ENCODE data around the gene FXYD1.
A peak's percentile ranks its signal among the peaks of the same experiment; 100 is the strongest.
"Not testable (repeated sequence)": the region's sequence is repeated elsewhere in the genome, so short reads cannot be mapped to it uniquely, and the experiment has no call there.

Gene FXYD1

DNA sequence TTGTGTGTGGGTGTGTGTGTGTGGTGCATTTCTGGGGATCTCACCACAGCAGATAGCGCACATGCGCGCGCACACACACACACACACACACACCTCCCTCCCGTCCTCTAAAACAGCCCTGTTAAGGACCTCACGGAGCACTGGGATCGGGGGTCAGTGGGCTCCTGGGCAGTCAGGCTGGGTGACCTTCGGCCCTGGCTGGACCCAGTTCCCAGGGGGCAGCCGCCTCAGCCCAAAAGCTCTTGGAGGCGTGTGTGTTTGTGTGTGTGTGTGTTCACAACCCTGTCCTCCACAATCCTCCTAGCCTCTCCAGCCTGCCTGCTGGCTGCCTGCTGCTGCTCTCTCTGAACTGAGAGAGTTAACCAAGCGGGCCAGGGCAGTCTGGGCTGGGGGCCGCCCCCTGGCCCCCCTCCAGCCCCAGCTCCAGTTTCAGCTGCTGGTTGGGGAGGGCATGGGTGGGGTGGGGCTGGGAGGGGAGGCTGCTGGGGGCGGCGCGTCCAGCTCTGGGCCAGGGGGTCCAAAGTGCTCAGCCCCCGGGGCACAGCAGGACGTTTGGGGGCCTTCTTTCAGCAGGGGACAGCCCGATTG is at the start of gene FXYD1:
FXYD1 (plus strand) TSS at position 520 of the 588 bp plus-strand sequence. CDS start 1,256 bp downstream, outside the sequence.
- ATAC-seq = no peak

DNA sequence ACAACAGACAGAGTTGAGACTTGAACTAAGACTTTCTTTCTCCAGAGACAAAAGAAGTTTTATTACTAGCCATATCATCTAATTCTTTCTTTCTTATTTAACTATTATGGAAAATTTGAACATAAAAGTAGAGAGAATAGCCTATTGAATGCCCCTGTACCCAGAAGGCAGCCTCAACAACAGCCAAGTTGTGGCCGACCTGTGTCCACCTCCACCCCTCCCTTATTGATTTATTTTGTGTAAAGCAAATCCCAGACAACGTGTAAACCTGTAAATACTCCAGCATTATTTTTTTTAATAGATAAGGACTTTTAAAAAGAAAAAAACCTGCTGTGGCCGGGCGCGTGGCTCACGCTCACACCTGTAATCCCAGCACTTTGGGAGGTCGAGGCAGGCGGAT is 49.1 kb upstream of the FXYD1 start:
- ATAC-seq = no peak

DNA sequence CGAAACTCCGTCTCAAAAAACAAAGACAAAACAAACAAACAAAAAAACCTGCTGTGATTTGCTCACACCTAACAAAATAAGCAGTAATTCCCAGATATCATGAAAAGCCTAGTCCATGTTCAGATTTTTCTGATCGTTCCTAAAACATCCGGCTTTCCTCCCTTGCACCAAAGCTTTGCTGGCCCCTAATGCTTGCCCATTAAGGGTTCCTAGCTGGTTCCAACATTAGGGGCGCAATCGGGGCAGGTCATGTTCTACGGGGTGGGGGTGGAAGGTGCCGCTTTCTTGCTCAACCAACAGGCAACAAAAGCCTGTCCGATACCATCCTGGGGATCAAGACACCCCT is 48.5 kb upstream of the FXYD1 start:
- ATAC-seq = no peak

DNA sequence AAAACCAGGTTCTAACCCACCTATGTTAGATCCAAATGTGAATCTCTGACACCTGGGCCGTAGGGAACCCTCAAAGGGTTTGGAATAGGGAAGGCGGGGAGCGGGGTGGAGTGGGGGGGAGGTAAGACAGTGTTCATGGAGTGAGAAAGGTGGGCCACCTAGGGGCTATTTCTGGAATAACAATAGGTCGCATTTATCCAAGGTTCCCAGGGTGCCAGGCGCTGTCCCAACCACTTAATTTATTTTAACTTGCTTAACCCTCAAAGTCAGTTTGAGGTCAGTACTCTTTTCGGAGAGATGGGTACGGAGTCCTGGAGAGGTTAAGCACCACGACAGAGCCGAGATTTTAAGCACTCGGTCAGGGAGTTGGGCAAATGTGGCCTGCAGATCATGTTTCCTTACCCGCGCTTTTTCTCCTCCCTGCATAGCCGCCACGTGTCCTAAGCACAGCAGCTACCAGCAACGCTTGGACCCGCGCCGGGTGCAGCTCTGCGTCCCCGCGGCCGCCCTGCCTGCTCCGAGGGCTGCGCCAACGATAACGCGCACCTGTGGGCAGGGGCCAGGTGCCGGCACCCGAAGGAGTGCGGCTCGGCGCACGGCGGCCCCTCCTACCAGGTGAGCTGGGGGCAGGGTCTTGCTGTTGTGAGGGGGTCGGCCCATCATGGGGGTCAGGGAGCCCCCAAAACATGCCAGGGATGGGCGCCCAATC is 48.0 kb upstream of the FXYD1 start:
- ATAC-seq = peak in 1 of 2 donors; percentile 56

DNA sequence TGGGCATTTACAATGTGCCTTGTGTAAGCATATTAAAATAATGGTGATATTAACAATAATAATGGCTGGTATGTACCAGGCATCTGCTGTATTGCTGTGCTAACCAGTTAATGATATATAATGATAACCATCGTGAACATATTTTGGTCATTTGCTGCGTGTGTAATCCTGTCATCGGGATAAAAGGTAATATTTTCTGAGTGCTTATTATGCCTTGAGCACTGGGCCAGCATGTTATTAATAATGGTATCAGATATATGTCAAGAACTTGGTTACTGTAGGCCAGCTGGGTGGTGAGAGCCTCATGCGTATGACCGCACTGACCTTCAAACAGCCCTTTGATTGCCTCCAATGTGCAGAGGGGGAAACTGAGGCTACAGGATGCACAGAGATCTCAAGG is 45.2 kb upstream of the FXYD1 start:
- no peak for ATAC-seq

DNA sequence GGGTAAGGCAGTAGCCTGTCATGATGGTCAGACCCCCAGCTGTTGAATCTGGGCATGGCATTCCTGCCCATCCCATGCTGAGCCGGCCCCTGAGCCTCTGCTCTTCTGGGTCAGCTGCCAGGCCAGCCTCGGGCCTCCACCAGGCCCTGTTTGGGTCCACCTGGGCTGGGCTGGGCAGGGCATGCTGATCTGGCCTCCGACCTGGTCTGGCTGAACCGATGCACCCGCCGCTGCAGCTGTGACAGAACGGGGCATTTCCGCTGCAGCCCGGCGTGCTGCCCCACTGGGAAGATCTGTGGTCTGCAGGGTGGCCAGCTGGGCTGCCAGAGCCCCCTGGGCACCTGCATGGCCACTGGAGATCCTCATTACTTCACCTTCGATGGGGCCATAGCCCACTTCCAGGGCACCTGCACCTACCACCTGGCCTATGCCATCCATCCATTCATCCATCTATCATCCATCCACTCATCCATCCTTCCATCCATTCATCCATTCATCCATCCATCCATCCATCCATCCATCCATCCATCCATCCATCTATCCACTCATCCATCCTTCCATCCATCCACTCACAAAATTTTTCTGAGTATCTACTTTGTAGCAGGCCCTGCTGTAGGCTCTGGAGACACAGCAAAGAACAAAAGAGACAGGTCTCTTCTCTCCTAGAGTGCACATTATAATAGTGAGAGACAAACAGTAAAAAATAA is 44.5 kb upstream of the FXYD1 start:
- ATAC-seq = no peak

DNA sequence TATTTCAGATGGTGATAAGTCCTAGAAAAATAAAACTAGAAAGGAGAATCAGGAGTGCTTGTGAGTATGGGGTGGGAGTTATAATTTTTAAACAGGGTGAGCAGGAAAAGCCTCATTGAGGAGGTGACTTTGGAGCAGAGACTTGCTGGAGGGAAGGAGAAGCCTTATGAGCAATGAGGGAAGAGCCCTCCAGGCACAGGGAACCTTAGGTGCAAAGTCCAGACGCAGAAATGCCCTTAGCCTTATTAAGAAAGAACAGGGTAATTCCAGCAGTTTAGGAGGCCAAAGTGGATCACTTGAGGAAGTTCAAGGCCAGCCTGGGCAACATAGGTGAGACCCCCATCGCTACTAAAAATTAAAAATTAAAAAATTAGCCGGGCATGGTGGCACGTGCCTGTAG is 44.0 kb upstream of the FXYD1 start:
- no peak for ATAC-seq

DNA sequence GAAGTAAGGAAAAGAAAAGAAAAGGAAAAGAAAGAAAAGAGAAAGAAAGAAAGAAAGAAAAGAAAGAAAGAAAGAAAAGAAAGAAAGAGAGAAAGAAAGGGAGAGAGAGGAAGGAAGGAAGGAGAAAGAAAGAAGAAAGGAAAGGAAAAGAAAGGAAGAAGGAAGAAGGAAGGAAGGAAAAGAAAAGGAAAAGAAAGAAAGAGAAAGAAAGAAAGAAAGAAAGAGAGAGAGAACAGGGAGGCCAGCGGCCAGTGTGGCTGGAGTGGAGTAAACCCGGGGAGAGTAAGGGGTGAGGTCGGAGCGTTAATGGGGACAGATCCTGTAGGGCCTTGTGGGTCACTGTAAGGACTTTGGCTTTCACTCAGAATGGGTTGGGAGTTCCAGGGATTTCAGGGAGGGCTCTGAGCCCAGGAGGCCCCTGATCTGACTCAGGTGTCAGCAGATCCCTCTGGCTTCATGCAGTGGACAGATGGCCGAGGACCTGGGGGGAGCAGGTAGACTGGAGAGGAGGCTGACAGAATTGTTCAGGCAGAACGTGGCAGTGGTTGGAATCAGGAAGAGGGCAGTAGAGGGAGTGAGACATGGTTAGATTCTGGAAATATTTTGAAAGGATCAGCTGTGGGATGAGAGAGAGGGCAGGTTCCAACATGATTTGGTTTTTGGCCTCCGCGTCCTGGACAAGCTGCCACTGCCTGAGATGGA is 42.8 kb upstream of the FXYD1 start:
- no peak for ATAC-seq

DNA sequence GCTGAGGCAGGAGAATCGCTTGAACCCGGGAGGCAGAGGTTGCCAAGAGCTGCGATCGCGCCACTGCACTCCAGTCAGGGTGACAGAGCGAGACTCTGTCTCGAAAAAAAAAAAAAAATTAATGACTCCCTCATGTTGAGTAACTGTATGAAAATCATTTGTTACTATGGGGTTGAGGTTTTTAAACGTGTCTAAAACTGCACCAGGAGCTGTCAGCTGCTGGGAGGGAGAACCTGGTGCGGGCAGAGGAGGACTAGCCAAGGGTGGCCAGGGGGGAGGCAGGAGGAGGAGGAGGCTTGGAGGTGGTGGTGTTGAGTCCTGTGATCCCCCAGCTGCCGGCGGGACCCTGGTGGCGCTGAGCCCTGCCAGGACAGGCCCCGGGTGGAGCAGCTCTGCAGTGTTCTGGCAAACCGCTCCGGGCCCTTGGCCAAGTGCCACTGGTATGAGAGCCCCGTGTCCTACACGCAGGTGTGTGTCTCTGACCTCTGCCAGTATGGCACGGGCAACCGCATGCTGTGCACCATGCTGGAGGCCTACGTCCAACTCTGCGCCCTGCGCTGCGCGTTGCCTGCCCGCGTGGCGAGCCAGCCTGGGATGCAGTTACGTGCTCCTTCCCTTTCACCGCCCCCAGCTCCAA is 40.1 kb upstream of the FXYD1 start:
- no peak for ATAC-seq

DNA sequence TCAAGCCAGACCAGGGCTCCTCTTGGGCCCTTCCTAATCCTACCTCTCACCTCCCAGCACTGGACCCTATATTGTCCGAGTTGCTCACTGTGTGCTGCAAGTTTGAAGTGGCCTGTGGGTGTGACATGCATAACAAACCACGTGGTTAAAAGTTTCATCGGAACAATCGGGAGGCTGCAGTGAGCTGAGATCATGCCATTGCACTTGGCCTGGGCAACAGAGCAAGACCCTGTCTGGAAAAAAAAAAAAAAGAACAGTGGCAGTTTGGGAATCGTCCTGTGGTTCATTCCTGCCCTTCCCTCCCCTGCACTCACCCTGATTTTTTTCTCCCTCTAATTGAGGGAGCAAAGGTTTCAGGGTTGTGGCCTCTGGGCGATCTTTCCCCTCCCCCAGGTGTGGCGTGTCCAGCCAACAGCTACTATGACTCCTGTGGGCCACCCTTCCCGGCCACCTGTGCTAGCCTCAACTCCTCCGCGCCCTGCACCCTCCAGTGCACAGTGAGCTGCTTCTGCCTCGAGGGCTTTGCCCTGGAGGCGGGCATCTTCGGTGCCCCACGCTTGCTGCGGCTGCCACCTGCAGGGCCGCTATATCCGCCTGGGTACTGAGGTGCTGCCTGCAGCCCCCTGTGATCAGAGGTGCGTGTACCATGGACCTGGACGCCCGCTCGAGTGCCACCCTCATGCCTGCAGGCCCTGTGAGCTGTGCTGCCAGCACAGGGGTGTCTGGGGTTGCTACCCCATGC is 39.3 kb upstream of the FXYD1 start:
- no peak for ATAC-seq

DNA sequence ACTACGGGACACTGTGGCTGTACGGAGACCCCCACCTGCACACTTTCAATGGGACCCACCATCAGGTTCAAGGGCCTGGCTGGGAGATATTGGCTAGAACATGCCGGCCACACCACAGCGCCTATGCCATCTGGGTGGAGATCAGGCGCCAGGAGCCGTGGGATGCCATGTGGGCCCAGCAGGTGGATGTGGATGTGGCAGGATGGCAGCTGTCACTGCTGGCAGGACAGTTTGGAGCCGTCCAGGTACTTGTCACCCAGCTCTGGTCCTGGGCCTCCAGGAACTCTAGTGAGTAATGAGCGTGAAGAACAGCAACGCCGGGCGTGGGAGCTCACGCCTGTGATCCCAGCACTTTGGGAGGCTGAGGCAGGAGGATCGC is 38.7 kb upstream of the FXYD1 start:
- no peak for ATAC-seq

DNA sequence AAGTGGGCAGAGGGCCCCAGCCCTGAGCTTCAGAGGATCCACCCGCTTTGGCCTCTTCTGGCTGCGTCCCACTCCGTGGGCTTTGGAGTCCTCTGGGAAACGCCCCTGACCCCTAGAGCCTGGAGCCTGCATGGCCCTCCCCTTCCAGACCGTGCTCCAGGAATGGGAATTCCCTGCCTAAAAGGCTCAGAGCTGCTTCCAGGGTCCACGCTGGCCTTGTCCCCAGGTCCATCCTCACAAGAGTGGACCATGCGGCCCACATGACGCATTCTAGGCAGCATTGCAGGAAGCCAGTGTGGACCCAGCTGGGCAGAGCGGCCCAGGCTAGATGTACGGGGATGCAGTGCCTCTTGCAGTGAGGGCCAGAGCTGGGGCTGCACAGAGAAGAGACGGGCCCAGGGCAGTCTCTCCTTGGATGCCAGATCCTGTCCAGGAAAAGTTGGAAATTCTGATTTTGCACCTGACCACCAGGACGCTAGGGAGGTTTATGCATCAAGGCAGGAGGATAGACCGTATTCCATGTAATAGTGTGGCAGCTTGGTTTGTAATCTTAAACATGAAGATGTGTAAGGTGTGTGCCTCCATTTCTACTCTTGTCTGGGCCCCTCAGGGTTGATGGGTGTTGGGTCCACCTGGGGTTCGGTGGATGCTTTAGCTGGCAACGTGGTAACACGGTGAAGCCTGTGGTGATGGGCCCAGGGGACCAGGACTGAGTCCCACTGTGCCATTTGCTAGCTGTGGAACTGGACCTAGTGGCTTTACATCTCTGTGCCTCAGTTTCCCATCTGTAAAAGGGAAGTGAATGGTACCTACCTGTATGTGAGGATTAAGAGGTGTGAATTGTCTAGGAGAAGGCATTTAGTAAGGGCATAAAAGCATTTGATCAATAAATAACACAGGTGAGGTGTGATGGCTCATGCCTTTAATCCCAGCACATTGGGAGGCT is 37.8 kb upstream of the FXYD1 start:
- ATAC-seq = no peak

DNA sequence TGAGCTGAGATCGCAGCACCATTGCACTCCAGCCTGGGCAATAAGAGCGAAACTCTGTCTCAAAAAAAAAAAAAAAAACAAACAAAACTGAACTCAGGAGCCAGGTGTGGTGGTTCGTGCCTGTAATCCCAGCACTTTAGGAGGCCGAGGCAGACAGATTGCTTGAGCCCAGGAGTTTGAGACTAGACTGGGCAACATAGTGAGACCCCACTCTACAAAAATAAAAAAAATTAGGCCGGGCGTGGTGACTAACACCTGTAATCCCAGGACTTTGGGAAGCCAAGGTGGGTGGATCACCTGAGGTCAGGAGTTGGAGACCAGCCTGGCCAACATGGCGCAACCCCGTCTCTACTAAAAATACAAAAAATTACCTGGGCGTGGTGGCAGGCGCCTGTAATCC is 36.7 kb upstream of the FXYD1 start:
- not testable (repeated sequence) for ATAC-seq

DNA sequence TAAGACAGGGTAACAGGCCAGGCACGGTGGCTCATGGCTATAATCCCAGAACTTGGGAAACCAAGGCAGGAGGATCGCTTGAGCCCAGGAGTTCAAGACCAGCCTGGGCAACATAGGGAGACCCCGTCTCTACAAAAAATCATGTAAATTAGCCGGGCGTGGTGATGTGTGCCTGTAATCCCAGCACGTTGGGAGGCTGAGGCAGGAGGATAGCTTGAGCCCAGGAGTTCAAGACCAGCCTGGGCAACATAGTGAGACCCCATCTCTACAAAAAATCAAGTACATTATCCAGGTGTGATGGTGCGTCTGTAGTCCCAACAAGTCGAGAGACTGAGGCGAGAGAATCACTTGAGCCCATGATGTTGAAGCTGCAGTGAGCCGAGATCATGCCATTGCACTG is 35.0 kb upstream of the FXYD1 start:
- ATAC-seq = not testable (repeated sequence)

DNA sequence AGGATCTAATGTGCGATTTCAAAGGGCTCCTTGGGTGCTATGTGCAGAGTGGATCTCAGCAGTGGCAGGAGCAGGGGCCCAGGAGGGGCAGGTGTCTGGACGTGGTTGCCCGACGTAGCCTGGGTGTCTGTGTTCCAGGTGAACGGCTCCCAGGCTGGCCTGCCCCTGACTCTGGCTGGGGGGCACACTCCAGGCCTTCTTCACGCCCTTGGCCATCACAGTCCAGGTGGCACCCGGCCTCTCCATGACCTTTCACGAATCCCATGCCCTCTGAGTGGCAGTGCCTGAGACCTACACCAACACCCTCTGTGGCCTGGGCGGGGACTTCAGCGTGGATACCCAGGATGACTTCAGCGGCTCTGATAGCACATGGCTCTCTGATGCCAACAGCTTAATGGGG is 34.3 kb upstream of the FXYD1 start:
- ATAC-seq = no peak

DNA sequence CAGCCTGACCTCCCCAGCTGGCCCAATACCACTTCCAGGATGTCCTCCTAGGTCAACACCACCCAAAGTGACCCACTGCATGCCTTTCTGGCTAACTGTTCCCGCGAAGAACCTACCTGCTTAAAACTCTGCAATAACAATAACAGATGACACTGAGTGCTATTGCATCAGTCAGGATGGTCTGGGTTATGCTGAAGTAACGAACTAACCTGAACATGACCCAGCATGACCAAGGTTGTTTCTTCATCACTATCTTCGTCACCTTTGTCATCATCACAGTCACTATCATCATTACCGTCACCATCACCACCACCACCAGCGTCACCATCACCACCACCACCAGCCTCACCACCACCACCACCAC is 33.6 kb upstream of the FXYD1 start:
- ATAC-seq = no peak

DNA sequence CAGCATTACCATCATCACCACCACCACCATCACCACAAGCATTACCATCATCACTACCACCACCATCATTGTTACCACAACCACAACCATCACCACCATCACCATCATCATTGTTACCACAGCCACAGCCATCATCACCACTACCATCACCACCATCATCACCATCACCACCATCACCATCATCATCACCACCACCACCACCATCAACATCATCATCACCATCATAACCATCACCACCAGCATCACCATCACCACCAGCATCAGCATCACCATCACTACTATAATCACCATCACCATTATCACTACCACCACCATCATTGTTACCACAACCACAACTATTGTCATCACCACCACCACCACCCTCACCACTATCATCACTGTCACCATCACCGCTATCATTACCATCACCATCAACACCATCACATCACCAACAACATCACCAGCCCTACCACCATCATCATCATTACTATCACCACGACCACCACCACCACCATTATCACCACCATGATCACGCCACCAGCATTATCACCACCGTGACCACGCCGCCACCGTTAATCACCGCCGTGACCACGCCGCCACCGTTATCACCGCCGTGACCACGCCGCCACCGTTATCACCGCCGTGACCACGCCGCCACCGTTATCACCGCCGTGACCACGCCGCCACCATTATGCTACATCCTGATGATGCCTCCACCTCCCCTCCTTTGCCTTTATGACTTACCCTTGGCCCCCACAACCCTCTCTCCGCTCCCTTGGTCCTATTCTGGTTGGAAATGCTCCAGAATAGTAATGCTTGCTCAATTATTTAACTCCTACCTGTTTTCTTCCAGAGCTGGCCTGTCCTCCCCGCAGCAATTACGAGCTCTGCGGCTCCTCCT is 33.0 kb upstream of the FXYD1 start:
- ATAC-seq = peak in 1 of 2 donors; percentile 33

DNA sequence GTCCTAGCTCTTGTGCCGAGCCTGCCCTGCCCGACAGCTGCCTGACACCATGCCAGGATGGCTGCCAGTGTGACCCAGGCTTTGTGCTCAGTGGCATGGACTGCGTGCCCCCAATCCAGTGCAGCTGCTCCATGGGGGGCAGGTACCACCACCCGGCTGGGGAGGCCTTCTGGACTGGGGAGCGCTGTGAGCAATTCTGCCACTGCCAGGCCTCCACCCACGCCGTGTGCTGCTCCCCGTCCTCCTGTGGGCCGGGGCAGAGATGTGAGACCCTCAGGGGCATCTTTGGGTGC is 32.4 kb upstream of the FXYD1 start:
- ATAC-seq = no peak

DNA sequence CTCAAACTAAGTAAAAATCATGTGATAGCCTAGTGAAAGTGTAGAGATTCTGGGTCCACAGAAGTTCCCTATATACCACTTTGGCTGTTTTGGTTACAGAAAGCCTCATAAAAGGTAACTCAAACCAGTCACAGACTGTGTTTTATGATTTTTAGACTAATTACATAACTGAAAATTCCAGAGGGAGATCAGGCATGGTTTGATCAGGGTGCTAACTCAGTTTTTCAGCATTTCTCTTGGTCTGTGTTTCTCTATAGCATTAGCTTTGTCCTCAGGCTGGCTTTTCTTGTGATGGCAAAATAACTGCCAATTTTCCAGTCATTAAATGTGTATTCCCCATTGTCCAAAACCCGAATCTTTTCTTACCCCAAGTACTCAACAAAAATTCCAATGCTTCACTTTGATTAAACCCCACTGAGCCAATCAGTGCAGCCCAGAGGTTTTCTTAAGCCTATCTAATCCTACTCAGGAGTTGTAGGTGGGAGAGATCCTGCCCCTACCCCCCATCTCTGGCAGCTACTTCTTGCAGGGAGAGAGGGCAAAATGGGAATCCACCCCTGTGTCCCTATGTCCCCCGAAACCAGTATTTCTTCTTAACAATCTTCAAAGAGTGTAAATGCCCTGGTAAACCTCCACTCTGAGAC is 31.6 kb upstream of the FXYD1 start:
- ATAC-seq = no peak

DNA sequence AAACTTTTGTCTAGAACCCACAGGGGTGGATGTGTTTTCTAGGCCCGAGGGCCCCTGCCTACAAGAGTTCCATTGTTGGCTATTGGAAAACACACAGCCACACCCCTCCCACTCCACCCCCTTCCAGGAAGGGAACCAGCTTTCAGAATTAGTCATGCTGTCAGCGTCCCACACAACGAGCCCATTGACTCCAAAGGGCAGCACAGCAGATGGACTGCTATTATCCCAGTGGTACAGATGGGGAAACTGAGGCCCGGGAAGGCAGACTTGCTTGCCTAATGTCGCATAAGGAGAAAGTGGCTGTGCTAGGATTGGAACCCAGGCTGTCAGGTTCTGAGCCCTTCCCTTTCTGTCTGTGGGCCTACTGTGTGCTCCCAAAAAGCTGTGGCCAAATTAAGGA is 31.1 kb upstream of the FXYD1 start:
- ATAC-seq = no peak

All from activated CD4-positive, CD25-positive, alpha-beta regulatory T cell treated with anti-CD3 and anti-CD28 coated beads, Interleukin-2, amount 50 U/mL, for 24 hours (primary cell).